Loucy (cell line): ENCODE measurements around the gene TARM1.

Experiments used
- EZH2phosphoT487 ChIP-seq: fragments of 200-600 bp; IDR thresholded peaks from 2 replicates; pipeline ENCODE4 v1.6.1; 2018; ENCODE audit warnings: antibody characterized with exemption, mild to moderate bottlenecking, moderate library complexity, borderline replicate concordance
- TF ChIP-seq, protein P1 (sequence below): fragments of 200-600 bp; sonication (generic); conservative IDR thresholded peaks from 2 replicates; pipeline ENCODE4 v1.5.1; 2014; ENCODE audit warnings: mild to moderate bottlenecking, antibody characterized with exemption, low read length

DNA sequence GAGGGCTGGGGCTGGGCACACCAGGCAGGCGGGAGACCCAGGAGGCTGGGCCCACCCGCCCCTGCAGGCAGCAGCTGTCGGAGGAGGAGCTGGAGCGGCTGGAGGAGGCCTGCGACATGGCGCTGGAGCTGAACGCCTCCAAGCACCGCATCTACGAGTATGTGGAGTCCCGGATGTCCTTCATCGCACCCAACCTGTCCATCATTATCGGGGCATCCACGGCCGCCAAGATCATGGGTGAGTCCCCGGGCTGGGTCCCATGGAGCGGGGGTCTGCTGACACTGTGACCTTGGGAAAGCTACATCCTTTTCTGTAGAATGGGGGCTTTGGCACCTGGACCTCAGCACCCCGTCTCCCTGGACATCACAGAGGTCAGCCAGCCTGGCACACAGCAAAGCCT is 42.5 kb upstream of the TARM1 start:
- TF ChIP-seq, protein P1, sequence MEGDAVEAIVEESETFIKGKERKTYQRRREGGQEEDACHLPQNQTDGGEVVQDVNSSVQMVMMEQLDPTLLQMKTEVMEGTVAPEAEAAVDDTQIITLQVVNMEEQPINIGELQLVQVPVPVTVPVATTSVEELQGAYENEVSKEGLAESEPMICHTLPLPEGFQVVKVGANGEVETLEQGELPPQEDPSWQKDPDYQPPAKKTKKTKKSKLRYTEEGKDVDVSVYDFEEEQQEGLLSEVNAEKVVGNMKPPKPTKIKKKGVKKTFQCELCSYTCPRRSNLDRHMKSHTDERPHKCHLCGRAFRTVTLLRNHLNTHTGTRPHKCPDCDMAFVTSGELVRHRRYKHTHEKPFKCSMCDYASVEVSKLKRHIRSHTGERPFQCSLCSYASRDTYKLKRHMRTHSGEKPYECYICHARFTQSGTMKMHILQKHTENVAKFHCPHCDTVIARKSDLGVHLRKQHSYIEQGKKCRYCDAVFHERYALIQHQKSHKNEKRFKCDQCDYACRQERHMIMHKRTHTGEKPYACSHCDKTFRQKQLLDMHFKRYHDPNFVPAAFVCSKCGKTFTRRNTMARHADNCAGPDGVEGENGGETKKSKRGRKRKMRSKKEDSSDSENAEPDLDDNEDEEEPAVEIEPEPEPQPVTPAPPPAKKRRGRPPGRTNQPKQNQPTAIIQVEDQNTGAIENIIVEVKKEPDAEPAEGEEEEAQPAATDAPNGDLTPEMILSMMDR = no peak
- no peak for TF ChIP-seq EZH2phosphoT487
